Measurements from ENCODE around the gene ZFAND3. TPM values are rescaled to one million over a fixed set of nuclear protein-coding genes. Genes with fewer than 3 reads are reported as not detected.
"Not testable (repeated sequence)": the region's sequence is repeated elsewhere in the genome, so short reads cannot be mapped to it uniquely, and the experiment has no call there.

Gene ZFAND3
- total and polyA plus RNA-seq, 2 experiments from 2014 or later: 16.9 to 28.2 TPM

DNA sequence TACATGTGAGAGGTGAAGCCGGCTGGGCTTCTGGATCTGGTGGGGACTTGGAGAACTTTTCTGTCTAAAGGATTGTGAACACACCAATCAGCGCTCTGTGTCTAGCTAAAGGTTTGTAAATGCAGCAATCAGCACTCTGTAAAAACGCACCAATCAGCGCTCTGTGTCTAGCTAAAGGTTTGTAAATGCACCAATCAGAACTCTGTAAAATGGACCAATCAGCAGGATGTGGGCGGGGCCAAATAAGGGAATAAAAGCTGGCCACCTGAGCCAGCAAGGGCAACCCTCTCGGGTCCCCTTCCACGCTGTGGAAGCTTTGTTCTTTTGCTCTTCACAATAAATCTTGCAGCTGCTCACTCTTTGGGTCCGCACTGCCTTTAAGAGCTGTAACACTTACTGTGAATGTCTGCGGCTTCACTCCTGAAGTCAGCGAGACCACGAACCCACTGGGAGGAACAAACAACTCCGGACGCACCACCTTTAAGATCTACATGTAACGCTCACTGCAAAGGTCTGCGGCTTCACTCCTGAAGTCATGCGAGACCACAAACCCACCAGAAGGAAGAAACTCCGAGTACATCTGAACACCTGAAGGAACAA lies 143.1 kb downstream of the ZFAND3 start:
- not testable (repeated sequence) for H3K27me3 ChIP-seq (ENCODE audit: insufficient read depth); H3K27me3 Mint-ChIP-seq (ENCODE audit: insufficient read depth, low read depth, poor library complexity); H2AFZ ChIP-seq; H3F3A ChIP-seq (replicated peaks; ENCODE audit: low read depth); H3K9me2 ChIP-seq (ENCODE audit: insufficient read depth); H3K4me2 ChIP-seq; H3K36me3 ChIP-seq (ENCODE audit: insufficient read depth); ATAC-seq; H3K9me3 Mint-ChIP-seq; H3K27ac ChIP-seq (ENCODE audit: low read depth); H3K4me1 Mint-ChIP-seq; H3K27ac Mint-ChIP-seq; H3K4me3 ChIP-seq; H4K20me1 ChIP-seq (replicated peaks; ENCODE audit: insufficient read depth); H3K4me1 ChIP-seq (ENCODE audit: insufficient read depth); H3K4me3 Mint-ChIP-seq; DNase-seq (ENCODE audit: low spot score)
- peaks cover 28% of the 10 kb centered on the region for H3K36me3 Mint-ChIP-seq (ENCODE audit: low read depth)
- H3K79me2 ChIP-seq (replicated peaks; ENCODE audit: insufficient read depth): peaks cover 26% of the 10 kb centered on the region

DNA sequence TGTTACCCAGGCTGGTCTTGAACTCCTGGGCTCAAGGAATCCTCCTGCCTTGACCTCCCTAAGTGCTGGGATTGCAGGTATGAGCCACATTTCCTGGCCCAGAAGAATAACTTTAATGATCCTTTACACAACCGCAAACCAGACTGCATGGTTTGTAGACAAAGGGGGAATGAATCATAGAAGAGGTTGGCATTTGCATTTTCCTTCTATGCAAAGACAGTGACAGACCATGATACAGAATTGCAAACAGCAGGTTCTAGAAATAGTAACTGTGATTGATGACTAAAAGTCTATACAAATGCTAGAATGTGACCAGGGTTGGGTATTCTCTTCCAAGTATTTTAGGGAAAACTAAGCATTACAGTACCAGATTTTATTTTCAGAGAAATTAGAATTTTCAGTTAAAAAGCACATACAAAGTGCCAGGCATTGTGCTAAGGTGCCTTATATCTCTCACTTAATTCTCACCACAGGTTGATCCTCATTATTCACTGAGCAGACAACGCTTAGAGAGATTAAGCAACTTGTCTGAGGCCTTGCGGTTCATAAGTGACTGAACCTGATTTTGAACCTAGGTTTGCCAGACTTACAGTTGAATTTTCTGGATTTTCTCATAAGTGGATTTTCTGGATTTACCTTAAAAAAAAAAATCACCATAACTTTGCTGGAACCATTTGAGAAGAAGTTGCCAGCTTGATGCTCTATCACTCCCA lies 146.6 kb downstream of the ZFAND3 start:
- ATAC-seq: no peak
- peaks cover 32% of the 10 kb centered on the region for H3K79me2 ChIP-seq (replicated peaks; ENCODE audit: insufficient read depth)
- TF ChIP-seq ZNF331 (CRISPR knock-in tag; IDR thresholded peaks at IDR 0.05; ENCODE audit: low read depth) (no peak), EZH2phosphoT487 (IDR thresholded peaks at IDR 0.05; ENCODE audit: unreplicated experiment) (no peak), JUNB (IDR thresholded peaks at IDR 0.05; ENCODE audit: unreplicated experiment) (no peak), CREB1 (CRISPR knock-in tag; IDR thresholded peaks at IDR 0.05; ENCODE audit: low read depth) (no peak), STAT1 (IDR thresholded peaks at IDR 0.05; ENCODE audit: unreplicated experiment) (no peak), POLR2AphosphoS5 (IDR thresholded peaks at IDR 0.05; ENCODE audit: low read depth) (no peak), NANOG (IDR thresholded peaks at IDR 0.05; ENCODE audit: borderline replicate concordance) (no peak), EZH2 (IDR thresholded peaks at IDR 0.05; ENCODE audit: low read depth, unreplicated experiment) (no peak), ZNF114 (CRISPR knock-in tag; IDR thresholded peaks at IDR 0.05) (no peak)
- TF ChIP-seq, protein P1, sequence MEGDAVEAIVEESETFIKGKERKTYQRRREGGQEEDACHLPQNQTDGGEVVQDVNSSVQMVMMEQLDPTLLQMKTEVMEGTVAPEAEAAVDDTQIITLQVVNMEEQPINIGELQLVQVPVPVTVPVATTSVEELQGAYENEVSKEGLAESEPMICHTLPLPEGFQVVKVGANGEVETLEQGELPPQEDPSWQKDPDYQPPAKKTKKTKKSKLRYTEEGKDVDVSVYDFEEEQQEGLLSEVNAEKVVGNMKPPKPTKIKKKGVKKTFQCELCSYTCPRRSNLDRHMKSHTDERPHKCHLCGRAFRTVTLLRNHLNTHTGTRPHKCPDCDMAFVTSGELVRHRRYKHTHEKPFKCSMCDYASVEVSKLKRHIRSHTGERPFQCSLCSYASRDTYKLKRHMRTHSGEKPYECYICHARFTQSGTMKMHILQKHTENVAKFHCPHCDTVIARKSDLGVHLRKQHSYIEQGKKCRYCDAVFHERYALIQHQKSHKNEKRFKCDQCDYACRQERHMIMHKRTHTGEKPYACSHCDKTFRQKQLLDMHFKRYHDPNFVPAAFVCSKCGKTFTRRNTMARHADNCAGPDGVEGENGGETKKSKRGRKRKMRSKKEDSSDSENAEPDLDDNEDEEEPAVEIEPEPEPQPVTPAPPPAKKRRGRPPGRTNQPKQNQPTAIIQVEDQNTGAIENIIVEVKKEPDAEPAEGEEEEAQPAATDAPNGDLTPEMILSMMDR (conservative IDR thresholded peaks at IDR 0.05; ENCODE audit: low read depth in 2 of 2): no peak
- TF ChIP-seq, protein P2, sequence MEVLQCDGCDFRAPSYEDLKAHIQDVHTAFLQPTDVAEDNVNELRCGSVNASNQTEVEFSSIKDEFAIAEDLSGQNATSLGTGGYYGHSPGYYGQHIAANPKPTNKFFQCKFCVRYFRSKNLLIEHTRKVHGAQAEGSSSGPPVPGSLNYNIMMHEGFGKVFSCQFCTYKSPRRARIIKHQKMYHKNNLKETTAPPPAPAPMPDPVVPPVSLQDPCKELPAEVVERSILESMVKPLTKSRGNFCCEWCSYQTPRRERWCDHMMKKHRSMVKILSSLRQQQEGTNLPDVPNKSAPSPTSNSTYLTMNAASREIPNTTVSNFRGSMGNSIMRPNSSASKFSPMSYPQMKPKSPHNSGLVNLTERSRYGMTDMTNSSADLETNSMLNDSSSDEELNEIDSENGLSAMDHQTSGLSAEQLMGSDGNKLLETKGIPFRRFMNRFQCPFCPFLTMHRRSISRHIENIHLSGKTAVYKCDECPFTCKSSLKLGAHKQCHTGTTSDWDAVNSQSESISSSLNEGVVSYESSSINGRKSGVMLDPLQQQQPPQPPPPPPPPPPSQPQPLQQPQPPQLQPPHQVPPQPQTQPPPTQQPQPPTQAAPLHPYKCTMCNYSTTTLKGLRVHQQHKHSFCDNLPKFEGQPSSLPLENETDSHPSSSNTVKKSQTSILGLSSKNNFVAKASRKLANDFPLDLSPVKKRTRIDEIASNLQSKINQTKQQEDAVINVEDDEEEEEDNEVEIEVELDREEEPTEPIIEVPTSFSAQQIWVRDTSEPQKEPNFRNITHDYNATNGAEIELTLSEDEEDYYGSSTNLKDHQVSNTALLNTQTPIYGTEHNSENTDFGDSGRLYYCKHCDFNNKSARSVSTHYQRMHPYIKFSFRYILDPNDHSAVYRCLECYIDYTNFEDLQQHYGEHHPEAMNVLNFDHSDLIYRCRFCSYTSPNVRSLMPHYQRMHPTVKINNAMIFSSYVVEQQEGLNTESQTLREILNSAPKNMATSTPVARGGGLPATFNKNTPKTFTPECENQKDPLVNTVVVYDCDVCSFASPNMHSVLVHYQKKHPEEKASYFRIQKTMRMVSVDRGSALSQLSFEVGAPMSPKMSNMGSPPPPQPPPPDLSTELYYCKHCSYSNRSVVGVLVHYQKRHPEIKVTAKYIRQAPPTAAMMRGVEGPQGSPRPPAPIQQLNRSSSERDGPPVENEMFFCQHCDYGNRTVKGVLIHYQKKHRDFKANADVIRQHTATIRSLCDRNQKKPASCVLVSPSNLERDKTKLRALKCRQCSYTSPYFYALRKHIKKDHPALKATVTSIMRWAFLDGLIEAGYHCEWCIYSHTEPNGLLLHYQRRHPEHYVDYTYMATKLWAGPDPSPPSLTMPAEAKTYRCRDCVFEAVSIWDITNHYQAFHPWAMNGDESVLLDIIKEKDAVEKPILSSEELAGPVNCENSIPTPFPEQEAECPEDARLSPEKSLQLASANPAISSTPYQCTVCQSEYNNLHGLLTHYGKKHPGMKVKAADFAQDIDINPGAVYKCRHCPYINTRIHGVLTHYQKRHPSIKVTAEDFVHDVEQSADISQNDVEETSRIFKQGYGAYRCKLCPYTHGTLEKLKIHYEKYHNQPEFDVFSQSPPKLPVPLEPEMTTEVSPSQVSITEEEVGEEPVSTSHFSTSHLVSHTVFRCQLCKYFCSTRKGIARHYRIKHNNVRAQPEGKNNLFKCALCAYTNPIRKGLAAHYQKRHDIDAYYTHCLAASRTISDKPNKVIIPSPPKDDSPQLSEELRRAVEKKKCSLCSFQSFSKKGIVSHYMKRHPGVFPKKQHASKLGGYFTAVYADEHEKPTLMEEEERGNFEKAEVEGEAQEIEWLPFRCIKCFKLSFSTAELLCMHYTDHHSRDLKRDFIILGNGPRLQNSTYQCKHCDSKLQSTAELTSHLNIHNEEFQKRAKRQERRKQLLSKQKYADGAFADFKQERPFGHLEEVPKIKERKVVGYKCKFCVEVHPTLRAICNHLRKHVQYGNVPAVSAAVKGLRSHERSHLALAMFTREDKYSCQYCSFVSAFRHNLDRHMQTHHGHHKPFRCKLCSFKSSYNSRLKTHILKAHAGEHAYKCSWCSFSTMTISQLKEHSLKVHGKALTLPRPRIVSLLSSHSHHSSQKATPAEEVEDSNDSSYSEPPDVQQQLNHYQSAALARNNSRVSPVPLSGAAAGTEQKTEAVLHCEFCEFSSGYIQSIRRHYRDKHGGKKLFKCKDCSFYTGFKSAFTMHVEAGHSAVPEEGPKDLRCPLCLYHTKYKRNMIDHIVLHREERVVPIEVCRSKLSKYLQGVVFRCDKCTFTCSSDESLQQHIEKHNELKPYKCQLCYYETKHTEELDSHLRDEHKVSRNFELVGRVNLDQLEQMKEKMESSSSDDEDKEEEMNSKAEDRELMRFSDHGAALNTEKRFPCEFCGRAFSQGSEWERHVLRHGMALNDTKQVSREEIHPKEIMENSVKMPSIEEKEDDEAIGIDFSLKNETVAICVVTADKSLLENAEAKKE (CRISPR knock-in tag; IDR thresholded peaks at IDR 0.05): no peak
- TF ChIP-seq, protein P3, sequence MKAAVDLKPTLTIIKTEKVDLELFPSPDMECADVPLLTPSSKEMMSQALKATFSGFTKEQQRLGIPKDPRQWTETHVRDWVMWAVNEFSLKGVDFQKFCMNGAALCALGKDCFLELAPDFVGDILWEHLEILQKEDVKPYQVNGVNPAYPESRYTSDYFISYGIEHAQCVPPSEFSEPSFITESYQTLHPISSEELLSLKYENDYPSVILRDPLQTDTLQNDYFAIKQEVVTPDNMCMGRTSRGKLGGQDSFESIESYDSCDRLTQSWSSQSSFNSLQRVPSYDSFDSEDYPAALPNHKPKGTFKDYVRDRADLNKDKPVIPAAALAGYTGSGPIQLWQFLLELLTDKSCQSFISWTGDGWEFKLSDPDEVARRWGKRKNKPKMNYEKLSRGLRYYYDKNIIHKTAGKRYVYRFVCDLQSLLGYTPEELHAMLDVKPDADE (IDR thresholded peaks at IDR 0.05): no peak

More for the DNA sequence above, 146.6 kb downstream of the ZFAND3 start:
- peaks cover 2% of the 10 kb centered on the region for H3K27me3 Mint-ChIP-seq (ENCODE audit: insufficient read depth, low read depth, poor library complexity)
- H3K9me3 Mint-ChIP-seq: peaks cover 10% of the 10 kb centered on the region
- no peak overlapping the region for H3K4me3 ChIP-seq
- no peaks in the 10 kb centered on the region for H3K27me3 ChIP-seq (ENCODE audit: insufficient read depth)
- H3K9me2 ChIP-seq (ENCODE audit: insufficient read depth): no peaks in the 10 kb centered on the region
- H3K4me1 Mint-ChIP-seq: peaks cover 8% of the 10 kb centered on the region
- no peak overlapping the region for H3K27ac ChIP-seq (ENCODE audit: low read depth)
- H4K20me1 ChIP-seq (replicated peaks; ENCODE audit: insufficient read depth): no peaks in the 10 kb centered on the region
- H3K36me3 Mint-ChIP-seq (ENCODE audit: low read depth): peaks cover 32% of the 10 kb centered on the region
- no peaks in the 10 kb centered on the region for H3K36me3 ChIP-seq (ENCODE audit: insufficient read depth)
- H3K27ac Mint-ChIP-seq: no peak overlapping the region
- no peaks in the 10 kb centered on the region for H3F3A ChIP-seq (replicated peaks; ENCODE audit: low read depth)
- DNase-seq (ENCODE audit: low spot score): no peak
- no peak overlapping the region for H3K4me2 ChIP-seq
- no peak overlapping the region for H3K4me3 Mint-ChIP-seq
- H3K4me1 ChIP-seq (ENCODE audit: insufficient read depth): no peaks in the 10 kb centered on the region; the same call in none of the 2 replicates
- H2AFZ ChIP-seq: no peak overlapping the region

Measured in GM23338 (cell line).